Muscle layer of colon (tissue), 2 donors: Measurements from ENCODE around the gene NME9.

ENCODE experiments used
- H3K27ac ChIP-seq: one replicate; pipeline ENCODE4 v1.7.0; 2013; ENCODE audit warnings: low read depth, mild to moderate bottlenecking, low read length, moderate library complexity
- H3K27me3 ChIP-seq, 2 donors: one replicate each; pipeline ENCODE4 v1.7.0; 2013; ENCODE audit warnings: low read length in 2 of 2, mild to moderate bottlenecking in 2 of 2; ENCODE audit not compliant: insufficient read depth in 2 of 2, control insufficient read depth in 1 of 2
- H3K36me3 ChIP-seq: one replicate; pipeline ENCODE4 v1.7.0; 2013; ENCODE audit warnings: mild to moderate bottlenecking, low read length; ENCODE audit not compliant: insufficient read depth
- H3K4me1 ChIP-seq: one replicate; pipeline ENCODE4 v1.7.0; 2013; ENCODE audit warnings: mild to moderate bottlenecking, low read length; ENCODE audit not compliant: insufficient read depth
- H3K4me3 ChIP-seq, 2 donors: one replicate each; pipeline ENCODE4 v1.7.0; 2013; ENCODE audit warnings: low read length in 2 of 2, low read depth in 1 of 2, mild to moderate bottlenecking in 1 of 2, moderate library complexity in 1 of 2
- H3K9ac ChIP-seq: one replicate; pipeline ENCODE4 v1.7.0; 2013; ENCODE audit warnings: low read length
- H3K9me3 ChIP-seq: one replicate; pipeline ENCODE4 v1.7.0; 2013; ENCODE audit warnings: mild to moderate bottlenecking, low read length
- donor health status: abdominal sarcoma.
- donor health status: Adenocarcinoma of cecum.

NME9 gene

GRCh38 chr3:138370321-138370720 is 40.7 kb upstream of the NME9 start:
- Histone ChIP-seq H3K4me3 (no peak overlapping the region), H3K27me3 (no peaks in the 10 kb centered on the region), H3K4me1 (peaks cover 16% of the 10 kb centered on the region), H3K27ac (no peak overlapping the region), H3K9me3 (no peaks in the 10 kb centered on the region), H3K36me3 (no peaks in the 10 kb centered on the region), H3K9ac (no peak overlapping the region)

GRCh38 chr3:138369151-138369900 is 39.7 kb upstream of the NME9 start:
- Histone ChIP-seq H3K4me1 (peaks cover 18% of the 10 kb centered on the region), H3K9me3 (no peaks in the 10 kb centered on the region), H3K36me3 (no peaks in the 10 kb centered on the region), H3K4me3 (no peak overlapping the region), H3K27me3 (no peaks in the 10 kb centered on the region), H3K27ac (no peak overlapping the region), H3K9ac (no peak overlapping the region)

GRCh38 chr3:138367911-138368310 is 38.3 kb upstream of the NME9 start:
- no peak overlapping the region for H3K27ac ChIP-seq
- peaks cover 18% of the 10 kb centered on the region for H3K4me1 ChIP-seq

GRCh38 chr3:138367326-138367850 is 37.7 kb upstream of the NME9 start:
- Histone ChIP-seq H3K4me3 (no peak overlapping the region), H3K9me3 (no peaks in the 10 kb centered on the region), H3K27ac (no peak overlapping the region), H3K27me3 (no peaks in the 10 kb centered on the region), H3K4me1 (peaks cover 18% of the 10 kb centered on the region), H3K36me3 (no peaks in the 10 kb centered on the region), H3K9ac (no peak overlapping the region)

More at GRCh38 chr3:138367911-138368310, 38.3 kb upstream of the NME9 start:
- Histone ChIP-seq H3K9ac (no peak overlapping the region), H3K27me3 (no peaks in the 10 kb centered on the region), H3K4me3 (no peak overlapping the region), H3K36me3 (no peaks in the 10 kb centered on the region), H3K9me3 (no peaks in the 10 kb centered on the region)

GRCh38 chr3:138366006-138366759 is 36.5 kb upstream of the NME9 start:
- no peaks in the 10 kb centered on the region for H3K27me3 ChIP-seq
- no peaks in the 10 kb centered on the region for H3K9me3 ChIP-seq
- H3K36me3 ChIP-seq: no peaks in the 10 kb centered on the region
- no peak overlapping the region for H3K27ac ChIP-seq
- peaks cover 18% of the 10 kb centered on the region for H3K4me1 ChIP-seq
- H3K4me3 ChIP-seq: no peak overlapping the region
- H3K9ac ChIP-seq: no peak overlapping the region

GRCh38 chr3:138365253-138365555 is 35.6 kb upstream of the NME9 start:
- Histone ChIP-seq H3K9me3 (no peaks in the 10 kb centered on the region), H3K27ac (no peak overlapping the region), H3K4me3 (no peak overlapping the region), H3K9ac (no peak overlapping the region), H3K27me3 (no peaks in the 10 kb centered on the region), H3K4me1 (peaks cover 18% of the 10 kb centered on the region), H3K36me3 (no peaks in the 10 kb centered on the region)

GRCh38 chr3:138364356-138365252 is 35.0 kb upstream of the NME9 start:
- Histone ChIP-seq H3K4me3 (no peak overlapping the region), H3K9me3 (no peaks in the 10 kb centered on the region), H3K27ac (no peak overlapping the region), H3K4me1 (peaks cover 19% of the 10 kb centered on the region), H3K27me3 (no peaks in the 10 kb centered on the region), H3K36me3 (no peaks in the 10 kb centered on the region), H3K9ac (no peak overlapping the region)

- no peak overlapping the region for H3K9ac ChIP-seq
- no peaks in the 10 kb centered on the region for H3K27me3 ChIP-seq
- H3K36me3 ChIP-seq: no peaks in the 10 kb centered on the region
- no peak overlapping the region for H3K27ac ChIP-seq
- peaks cover 31% of the 10 kb centered on the region for H3K4me1 ChIP-seq
- no peaks in the 10 kb centered on the region for H3K9me3 ChIP-seq
- H3K4me3 ChIP-seq: no peak overlapping the region
These were observed 33.7 kb upstream of the NME9 start for GRCh38 chr3:138363322-138363721.

- H3K9me3 ChIP-seq: no peaks in the 10 kb centered on the region
- no peak overlapping the region for H3K9ac ChIP-seq
- no peaks in the 10 kb centered on the region for H3K27me3 ChIP-seq
- no peaks in the 10 kb centered on the region for H3K36me3 ChIP-seq
- H3K4me3 ChIP-seq: no peak overlapping the region
- no peak overlapping the region for H3K27ac ChIP-seq
- peaks cover 33% of the 10 kb centered on the region for H3K4me1 ChIP-seq
These were observed 32.9 kb upstream of the NME9 start for GRCh38 chr3:138362538-138362937.

- Histone ChIP-seq H3K36me3 (no peaks in the 10 kb centered on the region), H3K27ac (no peak overlapping the region), H3K4me1 (peaks cover 30% of the 10 kb centered on the region)
These were observed 31.9 kb upstream of the NME9 start for GRCh38 chr3:138361561-138361971.

GRCh38 chr3:138360869-138361525 is 31.3 kb upstream of the NME9 start:
- Histone ChIP-seq H3K9me3 (no peaks in the 10 kb centered on the region), H3K27ac (no peak overlapping the region), H3K36me3 (no peaks in the 10 kb centered on the region), H3K27me3 (no peaks in the 10 kb centered on the region), H3K4me3 (no peak overlapping the region), H3K4me1 (peaks cover 24% of the 10 kb centered on the region), H3K9ac (no peak overlapping the region)

More at GRCh38 chr3:138361561-138361971, 31.9 kb upstream of the NME9 start:
- no peaks in the 10 kb centered on the region for H3K9me3 ChIP-seq
- no peaks in the 10 kb centered on the region for H3K27me3 ChIP-seq
- no peak overlapping the region for H3K9ac ChIP-seq
- H3K4me3 ChIP-seq: no peak overlapping the region
